B cell (primary cell): Measurements from ENCODE around the gene GPRIN2.
"Not testable (repeated sequence)": the region's sequence is repeated elsewhere in the genome, so short reads cannot be mapped to it uniquely, and the experiment has no call there.

Source experiments
- EZH2 ChIP-seq: IDR thresholded peaks from 2 replicates; pipeline ENCODE4 v1.6.1; 2012; ENCODE audit warnings: borderline replicate concordance, low read depth, mild to moderate bottlenecking, moderate library complexity, low read length; ENCODE audit not compliant: insufficient read depth, poor library complexity, severe bottlenecking
- TF ChIP-seq, protein P1 (sequence below): fragments of 200-600 bp; IDR thresholded peaks from one replicate; pipeline ENCODE4 v1.8.0; 2022; ENCODE audit warnings: antibody characterized with exemption, mild to moderate bottlenecking

DNA sequence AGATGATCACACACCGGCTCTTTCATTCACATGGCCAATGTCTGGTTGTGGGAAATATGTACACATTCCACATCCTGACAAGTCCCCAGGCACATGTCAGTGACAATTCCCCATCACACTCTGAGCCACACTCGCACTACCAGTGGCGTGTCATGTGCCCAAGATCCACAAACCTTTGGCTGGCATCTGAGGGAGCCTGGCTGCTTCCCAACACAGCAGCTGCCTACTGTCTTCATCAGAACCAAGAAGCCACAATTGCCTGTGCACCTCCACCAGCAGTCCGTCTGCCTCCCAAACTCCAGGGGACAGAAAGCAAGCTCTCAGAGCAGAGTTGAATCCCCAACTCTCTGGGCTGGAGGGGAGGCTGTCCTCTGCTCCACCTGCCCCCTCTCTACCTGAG, 16.3 kb upstream of the GPRIN2 start:
- TF ChIP-seq EZH2, result not testable (repeated sequence)
- TF ChIP-seq, protein P1, sequence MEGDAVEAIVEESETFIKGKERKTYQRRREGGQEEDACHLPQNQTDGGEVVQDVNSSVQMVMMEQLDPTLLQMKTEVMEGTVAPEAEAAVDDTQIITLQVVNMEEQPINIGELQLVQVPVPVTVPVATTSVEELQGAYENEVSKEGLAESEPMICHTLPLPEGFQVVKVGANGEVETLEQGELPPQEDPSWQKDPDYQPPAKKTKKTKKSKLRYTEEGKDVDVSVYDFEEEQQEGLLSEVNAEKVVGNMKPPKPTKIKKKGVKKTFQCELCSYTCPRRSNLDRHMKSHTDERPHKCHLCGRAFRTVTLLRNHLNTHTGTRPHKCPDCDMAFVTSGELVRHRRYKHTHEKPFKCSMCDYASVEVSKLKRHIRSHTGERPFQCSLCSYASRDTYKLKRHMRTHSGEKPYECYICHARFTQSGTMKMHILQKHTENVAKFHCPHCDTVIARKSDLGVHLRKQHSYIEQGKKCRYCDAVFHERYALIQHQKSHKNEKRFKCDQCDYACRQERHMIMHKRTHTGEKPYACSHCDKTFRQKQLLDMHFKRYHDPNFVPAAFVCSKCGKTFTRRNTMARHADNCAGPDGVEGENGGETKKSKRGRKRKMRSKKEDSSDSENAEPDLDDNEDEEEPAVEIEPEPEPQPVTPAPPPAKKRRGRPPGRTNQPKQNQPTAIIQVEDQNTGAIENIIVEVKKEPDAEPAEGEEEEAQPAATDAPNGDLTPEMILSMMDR, result not testable (repeated sequence)
